ENCODE data around the gene BACH2. TPM values are rescaled to one million over a fixed set of nuclear protein-coding genes. Genes with fewer than 3 reads are reported as not detected.

The BACH2 gene
- polyA plus RNA-seq, 1 of the 3 experiments (the other 2 are of a cell fraction), result 0.46 TPM

GRCh38 chr6:90003069-90003795, 293.4 kb downstream of the BACH2 start (continued):
- no peak for TF ChIP-seq ZBTB33 (IDR thresholded peaks at IDR 0.05; ENCODE audit: borderline replicate concordance, low read depth)
- TF ChIP-seq MEF2A (IDR thresholded peaks at IDR 0.05; ENCODE audit: borderline replicate concordance, low read depth), result no peak

DNA sequence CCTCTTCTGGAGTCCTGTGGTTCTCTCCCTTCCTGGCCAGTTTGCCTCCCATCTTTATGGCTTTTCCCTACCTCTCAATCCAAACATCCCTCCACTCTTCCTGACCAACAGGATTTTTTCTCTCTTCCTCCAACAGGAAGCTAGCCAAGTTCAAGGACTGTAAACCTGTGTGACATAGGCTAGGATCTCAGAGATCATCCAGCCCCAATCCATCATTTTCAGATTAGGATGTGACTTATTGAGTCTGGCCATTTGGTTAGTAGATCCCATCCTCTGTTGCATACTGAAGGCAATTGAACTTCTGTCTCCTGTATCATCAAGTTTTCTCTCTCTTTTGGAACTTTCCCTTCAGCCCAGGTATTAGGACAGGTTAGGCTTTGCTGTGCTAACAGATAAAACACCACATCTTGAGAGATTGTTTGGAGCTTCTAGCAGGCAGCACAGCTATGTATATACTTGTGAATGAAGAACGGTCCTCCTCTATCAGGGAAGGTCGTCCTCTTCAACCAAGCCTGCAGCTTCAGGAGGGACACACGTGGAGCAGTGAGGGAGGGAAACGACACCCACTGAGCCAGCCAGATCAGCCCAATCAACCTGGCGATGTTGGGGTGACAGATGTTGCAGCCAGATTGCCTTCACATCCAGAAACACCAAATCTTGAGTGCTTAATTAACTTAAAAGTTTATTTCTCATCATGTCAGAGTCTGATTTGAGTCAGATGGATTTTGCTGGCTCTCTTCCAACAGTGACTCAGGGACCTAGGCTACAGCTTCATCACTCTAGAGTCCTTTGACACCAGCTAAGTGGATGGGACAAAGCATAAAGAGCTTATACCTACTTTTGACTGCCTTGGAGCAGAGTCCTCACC, 295.5 kb downstream of the BACH2 start:
- Histone ChIP-seq H3K79me2 (ENCODE audit: insufficient read depth) (no peaks in the 10 kb centered on the region), H3K4me1 (ENCODE audit: control insufficient read depth in 1 of 2, insufficient read depth in 2 of 2, low read depth in 1 of 2, low read length in 1 of 2) (peaks cover 0 to 16% of the 10 kb centered on the region in 2 experiments; a peak in 2 of 4 replicates), H3K4me3 (ENCODE audit: low read depth in 2 of 2, low read length in 1 of 2) (no peak overlapping the region), H4K20me1 (ENCODE audit: insufficient read depth) (no peaks in the 10 kb centered on the region), H3K9me2 (no peaks in the 10 kb centered on the region), H3K27me3 (ENCODE audit: insufficient read depth) (no peaks in the 10 kb centered on the region), H3F3A (replicated peaks; ENCODE audit: insufficient read depth) (peaks cover 3% of the 10 kb centered on the region), H3K9ac (no peak overlapping the region), H3K36me3 (replicated peaks in 1 of 2; ENCODE audit: control insufficient read depth in 1 of 2, insufficient read depth in 2 of 2, low read length in 1 of 2) (no peaks in the 10 kb centered on the region), H3K27ac (ENCODE audit: low read depth in 2 of 2, low read length in 1 of 2) (no peak overlapping the region), H3K4me2 (no peak overlapping the region), H2AFZ (ENCODE audit: low read depth) (no peak overlapping the region), H3K9me3 (no peaks in the 10 kb centered on the region)
- WGBS (ENCODE audit: low lambda C conversion rate), result 86% methylated on average over 5 of the region's 5 CpGs
- CTCF ChIA-PET, result interaction anchor here (1.4 to 2.0 kb wide), 2 partner anchors 9 to 15 kb away, joined by 3 to 7 read pairs; no protein-coding TSS in a partner anchor
- POLR2A ChIA-PET, result interaction anchor here (1.6 kb wide), 1 partner anchor 15 kb away, joined by 5 read pairs; no protein-coding TSS in a partner anchor
- no peak for DNase-seq
- TF ChIP-seq, protein P1, sequence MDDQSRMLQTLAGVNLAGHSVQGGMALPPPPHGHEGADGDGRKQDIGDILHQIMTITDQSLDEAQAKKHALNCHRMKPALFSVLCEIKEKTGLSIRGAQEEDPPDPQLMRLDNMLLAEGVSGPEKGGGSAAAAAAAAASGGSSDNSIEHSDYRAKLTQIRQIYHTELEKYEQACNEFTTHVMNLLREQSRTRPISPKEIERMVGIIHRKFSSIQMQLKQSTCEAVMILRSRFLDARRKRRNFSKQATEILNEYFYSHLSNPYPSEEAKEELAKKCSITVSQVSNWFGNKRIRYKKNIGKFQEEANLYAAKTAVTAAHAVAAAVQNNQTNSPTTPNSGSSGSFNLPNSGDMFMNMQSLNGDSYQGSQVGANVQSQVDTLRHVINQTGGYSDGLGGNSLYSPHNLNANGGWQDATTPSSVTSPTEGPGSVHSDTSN (IDR thresholded peaks at IDR 0.05), result peak; percentile 27; the same call in 1 of the 2 replicates
- TF ChIP-seq RFX5 (IDR thresholded peaks at IDR 0.05; ENCODE audit: low read length) (no peak), EP300 (IDR thresholded peaks at IDR 0.05; ENCODE audit: borderline replicate concordance in 1 of 2, low read depth in 1 of 2, low read length in 1 of 2) (no peak), POLR2AphosphoS5 (IDR thresholded peaks at IDR 0.05; ENCODE audit: low read depth, low read length) (no peak), NFIC (IDR thresholded peaks at IDR 0.05; ENCODE audit: borderline replicate concordance) (peak; percentile 42; the same call in 1 of the 2 replicates), ZBTB33 (IDR thresholded peaks at IDR 0.05; ENCODE audit: borderline replicate concordance, low read depth) (no peak), TCF12 (IDR thresholded peaks at IDR 0.05) (peak; percentile 9; the same call in 1 of the 2 replicates)

Data from SK-N-SH (cell line).